Right atrium auricular region (tissue), 2 donors: Measurements from ENCODE around the gene TMEM51. TPM values are rescaled to one million over a fixed set of nuclear protein-coding genes. Genes with fewer than 3 reads are reported as not detected.

Experiments
- DNase-seq: peaks from one replicate; pipeline ENCODE4 v3.0.0-alpha.2; 2019; ENCODE audit warnings: low spot score
- H3K27ac ChIP-seq, 2 donors: fragments of 200-600 bp; sonication (generic); 1 replicate in 1 of 2; 2 replicates in 1 of 2; pipeline ENCODE4 v1.5.1; 2016 to 2019
- H3K27me3 ChIP-seq, 2 donors: fragments of 200-600 bp; sonication (generic); one replicate each; pipeline versions ENCODE4 v1.5.1 to v1.6.0; 2017 to 2019
- H3K36me3 ChIP-seq: fragments of 200-600 bp; sonication (generic); one replicate; pipeline ENCODE4 v1.5.1; 2016
- H3K4me1 ChIP-seq, 2 donors: fragments of 200-600 bp; sonication (generic); one replicate each; pipeline versions ENCODE4 v1.5.1 to v1.6.0; 2017 to 2019
- H3K4me3 ChIP-seq, 2 donors: fragments of 200-600 bp; sonication (generic); 1 replicate in 1 of 2; 2 replicates in 1 of 2; pipeline ENCODE4 v1.5.1; 2017 to 2019; ENCODE audit warnings: mild to moderate bottlenecking in 1 of 2, moderate library complexity in 1 of 2
- H3K9me3 ChIP-seq, 2 donors: fragments of 200-600 bp; sonication (generic); one replicate each; pipeline ENCODE4 v1.5.1; 2019
- CTCF ChIP-seq, 2 donors: fragments of 200-600 bp; sonication (generic); IDR thresholded peaks; one replicate each; pipeline ENCODE4 v1.5.1; 2019; ENCODE audit warnings: antibody characterized with exemption in 2 of 2
- total RNA-seq, 2 donors: library from RNA; depleted of rRNA; stranded (reverse); fragments of >200 nt; gene quantifications; one replicate each; pipeline ENCODE4 v1.1.0, GENCODE V29; 2016

Gene TMEM51
- total RNA-seq, 2 donors from 2014 or later = 3.2 to 6.6 TPM

- H3K4me3 ChIP-seq = no peak overlapping the region
Measured at GRCh38 chr1:15219280-15220023, 65.9 kb downstream of the TMEM51 start.

GRCh38 chr1:15220024-15220392, 66.5 kb downstream of the TMEM51 start:
- Histone ChIP-seq H3K27me3 (no peaks in the 10 kb centered on the region), H3K4me1 (peaks cover 0 to 9% of the 10 kb centered on the region in 2 donors), H3K36me3 (no peaks in the 10 kb centered on the region), H3K27ac (no peak overlapping the region), H3K9me3 (no peaks in the 10 kb centered on the region), H3K4me3 (no peak overlapping the region)
- no peak for DNase-seq
- TF ChIP-seq CTCF (IDR thresholded peaks at IDR 0.05) = no peak

More at GRCh38 chr1:15219280-15220023, 65.9 kb downstream of the TMEM51 start:
- Histone ChIP-seq H3K27me3 (no peaks in the 10 kb centered on the region), H3K4me1 (peaks cover 0 to 9% of the 10 kb centered on the region in 2 donors), H3K9me3 (no peaks in the 10 kb centered on the region), H3K36me3 (no peaks in the 10 kb centered on the region), H3K27ac (no peak overlapping the region)
- no peak for TF ChIP-seq CTCF (IDR thresholded peaks at IDR 0.05)
- no peak for DNase-seq

DNA sequence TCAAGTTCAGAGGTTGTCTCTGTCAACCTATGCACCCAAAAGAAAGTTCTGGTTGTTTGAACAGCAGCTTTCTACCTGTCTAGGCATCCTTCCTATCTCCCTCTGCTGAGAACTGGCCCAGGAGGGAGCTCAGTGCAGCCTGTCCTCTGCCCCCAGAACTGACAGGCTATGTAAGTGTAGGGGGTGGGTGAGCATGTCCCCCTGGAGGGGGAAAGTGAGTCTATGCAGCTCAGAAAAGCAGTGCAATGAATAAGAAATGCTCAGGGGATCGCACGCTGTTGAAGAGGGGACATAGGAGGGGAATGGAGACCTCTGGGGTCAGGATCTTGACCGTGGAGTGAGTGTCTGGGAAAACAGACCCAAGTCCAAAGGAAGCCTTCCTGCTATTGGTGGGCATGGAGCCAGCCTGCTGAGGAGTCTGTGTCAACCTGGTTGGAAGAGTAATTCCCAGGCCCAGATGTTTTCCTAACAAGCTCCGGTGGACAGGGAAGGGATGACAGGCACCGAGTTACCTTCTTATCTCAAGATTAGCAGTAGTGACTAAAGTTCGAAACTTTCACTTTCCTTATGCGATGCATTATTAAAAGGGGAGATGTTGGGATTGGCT, 67.4 kb downstream of the TMEM51 start:
- H3K27ac ChIP-seq = no peak overlapping the region
- no peak overlapping the region for H3K4me3 ChIP-seq
- H3K36me3 ChIP-seq = no peaks in the 10 kb centered on the region
- no peaks in the 10 kb centered on the region for H3K9me3 ChIP-seq
- no peak for TF ChIP-seq CTCF (IDR thresholded peaks at IDR 0.05)
- H3K4me1 ChIP-seq = peaks cover 0 to 9% of the 10 kb centered on the region in 2 donors
- DNase-seq = no peak
- no peaks in the 10 kb centered on the region for H3K27me3 ChIP-seq

DNA sequence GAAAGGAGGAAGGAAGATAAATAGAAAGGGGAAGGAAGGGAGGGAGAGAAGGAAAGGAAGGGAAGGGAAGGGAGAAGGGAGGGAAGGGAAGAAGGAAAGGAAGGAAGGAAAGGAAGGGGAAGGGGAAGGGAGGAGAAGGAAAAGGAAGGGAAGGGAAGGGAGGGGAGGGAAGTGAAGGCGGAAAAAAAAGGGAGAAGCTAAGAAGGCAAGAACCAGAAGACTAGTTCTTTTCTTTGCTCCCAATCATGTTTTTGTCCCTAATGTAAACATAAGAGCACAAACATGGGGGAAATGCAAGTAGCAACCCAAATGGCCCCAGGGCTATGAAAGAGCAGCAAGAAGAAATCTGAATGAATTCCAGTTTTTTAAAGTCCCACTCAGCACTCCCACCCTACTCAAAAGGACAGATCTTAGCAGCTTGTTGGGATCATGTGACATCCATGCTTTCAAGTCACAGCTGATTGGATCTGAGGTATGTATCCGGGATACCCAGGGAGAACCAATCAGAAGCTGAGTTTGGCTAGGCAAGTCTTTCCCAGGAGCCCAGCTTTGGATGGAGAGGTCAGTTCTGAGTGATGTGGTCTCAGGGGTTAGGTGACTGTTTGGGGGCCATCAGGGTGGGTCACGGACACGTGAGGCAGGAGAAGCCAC, 69.2 kb downstream of the TMEM51 start:
- DNase-seq = no peak
- no peak overlapping the region for H3K4me3 ChIP-seq
- no peak overlapping the region for H3K27ac ChIP-seq
- no peaks in the 10 kb centered on the region for H3K36me3 ChIP-seq
- no peaks in the 10 kb centered on the region for H3K9me3 ChIP-seq
- H3K4me1 ChIP-seq = peaks cover 0 to 9% of the 10 kb centered on the region in 2 donors
- H3K27me3 ChIP-seq = no peaks in the 10 kb centered on the region
- no peak for TF ChIP-seq CTCF (IDR thresholded peaks at IDR 0.05)

DNA sequence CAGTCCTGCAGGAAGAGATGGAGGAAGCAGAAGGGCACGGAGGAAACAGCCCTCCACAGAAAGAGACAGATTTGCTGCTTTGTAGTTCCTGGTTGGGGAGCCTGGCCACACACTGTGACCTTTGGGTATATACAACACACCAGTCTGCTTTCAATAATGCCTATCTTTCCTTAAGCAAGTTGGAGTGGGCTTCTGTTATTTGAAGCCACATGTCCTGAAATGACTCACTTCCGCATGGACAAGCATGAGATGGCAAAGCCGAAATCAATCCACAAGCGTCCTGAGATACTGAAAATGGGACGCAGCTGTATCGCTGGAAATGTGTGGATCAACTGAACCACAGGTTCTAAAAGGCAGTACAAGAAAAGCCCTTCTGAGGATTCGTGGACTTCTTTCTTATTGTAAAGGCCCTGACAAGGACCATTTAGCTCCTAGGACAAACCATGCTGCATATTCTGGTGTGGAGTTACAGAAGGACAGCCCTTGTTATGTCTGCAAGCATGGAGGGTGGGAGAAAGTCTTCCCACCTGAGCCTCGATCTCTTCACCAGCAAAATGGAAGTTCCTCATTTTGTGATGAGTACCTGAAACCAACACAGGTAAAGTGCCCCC, 70.8 kb downstream of the TMEM51 start:
- Histone ChIP-seq H3K4me3 (no peak overlapping the region), H3K36me3 (no peaks in the 10 kb centered on the region), H3K27ac (no peak overlapping the region), H3K27me3 (no peaks in the 10 kb centered on the region), H3K4me1 (no peaks in the 10 kb centered on the region), H3K9me3 (no peaks in the 10 kb centered on the region)
- TF ChIP-seq CTCF (IDR thresholded peaks at IDR 0.05) = no peak
- DNase-seq = no peak
